Anterior cingulate cortex (tissue), 58 donors: Measurements from ENCODE around the gene SHBG.
"Not testable (repeated sequence)": the region's sequence is repeated elsewhere in the genome, so short reads cannot be mapped to it uniquely, and the experiment has no call there.

Experiments
- DNase-seq, 58 donors: peaks; one replicate each; lab custom pipeline; 2025; lab: John Stamatoyannopoulos, UW

The SHBG gene

GRCh38 chr17:7610641-7611040, 19.3 kb upstream of the SHBG start:
- no peak for DNase-seq

GRCh38 chr17:7611635-7612293, 18.2 kb upstream of the SHBG start:
- no peak for DNase-seq

- no peak for DNase-seq
These were observed 17.7 kb upstream of the SHBG start for GRCh38 chr17:7612294-7612640.

- DNase-seq, result no peak
These were observed 16.0 kb upstream of the SHBG start for GRCh38 chr17:7613769-7614424.

GRCh38 chr17:7614425-7615264, 15.3 kb upstream of the SHBG start, which contains the start of gene FXR2:
Gene FXR2, minus strand, starts transcription at chr17:7614897. Its CDS starts 365 bp downstream, at chr17:7614532.
- peak; percentile 91 to 100 (median 99) for DNase-seq

- DNase-seq, result no peak
These were observed 14.6 kb upstream of the SHBG start for GRCh38 chr17:7615265-7615747.

GRCh38 chr17:7618608-7619007, 11.3 kb upstream of the SHBG start:
- DNase-seq, result no peak

- no peak for DNase-seq
These were observed 9.1 kb upstream of the SHBG start for GRCh38 chr17:7620835-7621234.

GRCh38 chr17:7623661-7624060, 6.3 kb upstream of the SHBG start:
- no peak for DNase-seq

GRCh38 chr17:7625749-7626148, 4.2 kb upstream of the SHBG start:
- DNase-seq, result not testable (repeated sequence)

GRCh38 chr17:7626307-7626706, 3.6 kb upstream of the SHBG start:
- peak in 8 of 58 donors; percentile 6 to 20 (median 12) for DNase-seq

- peak in 3 of 58 donors; percentile 15 to 22 (median 18) for DNase-seq
These were observed 3.0 kb upstream of the SHBG start for GRCh38 chr17:7626956-7627249.

GRCh38 chr17:7627250-7628121, 2.4 kb upstream of the SHBG start, which contains the start of gene SAT2:
Gene SAT2, minus strand, starts transcription at chr17:7627821. Its CDS starts 186 bp downstream, at chr17:7627635.
- peak; percentile 52 to 97 (median 92) for DNase-seq

GRCh38 chr17:7631398-7632380, 1.8 kb downstream of the SHBG start:
- no peak for DNase-seq

- peak in 2 of 58 donors; percentile 11 to 18 for DNase-seq
These were observed 2.6 kb downstream of the SHBG start for GRCh38 chr17:7632492-7632894.

GRCh38 chr17:7633093-7633492, 3.2 kb downstream of the SHBG start:
- DNase-seq, result no peak

- DNase-seq, result peak in 34 of 58 donors; percentile 7 to 60 (median 40)
These were observed 4.4 kb downstream of the SHBG start for GRCh38 chr17:7634384-7634783.

GRCh38 chr17:7636163-7636562, 6.2 kb downstream of the SHBG start:
- no peak for DNase-seq

GRCh38 chr17:7640783-7641182, 10.8 kb downstream of the SHBG start:
- no peak for DNase-seq
